Adipocyte (in vitro differentiated cells): Measurements from ENCODE around the gene CSN2.

Source experiments
- DNase-seq: peaks from one replicate; pipeline ENCODE4 v3.0.0-alpha.2; 2015; ENCODE audit warnings: low read depth
- H3K27me3 ChIP-seq: replicated peaks from 2 replicates; pipeline ENCODE4 v1.7.0; 2013; ENCODE audit warnings: mild to moderate bottlenecking, low read length, moderate library complexity; ENCODE audit not compliant: control insufficient read depth, insufficient read depth
- H3K36me3 ChIP-seq: 2 replicates; pipeline ENCODE4 v1.7.0; 2013; ENCODE audit warnings: low read length, mild to moderate bottlenecking, moderate library complexity; ENCODE audit not compliant: control insufficient read depth, insufficient read depth, severe bottlenecking
- H3K4me1 ChIP-seq: 2 replicates; pipeline ENCODE4 v1.7.0; 2013; ENCODE audit warnings: mild to moderate bottlenecking, low read length, moderate library complexity; ENCODE audit not compliant: control insufficient read depth, insufficient read depth
- H3K4me3 ChIP-seq: 2 replicates; pipeline ENCODE4 v1.7.0; 2013; ENCODE audit warnings: mild to moderate bottlenecking, low read length, moderate library complexity
- H3K9ac ChIP-seq: 2 replicates; pipeline ENCODE4 v1.7.0; 2013; ENCODE audit warnings: mild to moderate bottlenecking, low read length, moderate library complexity
- H3K9me3 ChIP-seq: 2 replicates; pipeline ENCODE4 v1.7.0; 2013; ENCODE audit warnings: mild to moderate bottlenecking, low read length, moderate library complexity; ENCODE audit not compliant: control insufficient read depth

The CSN2 gene

DNA sequence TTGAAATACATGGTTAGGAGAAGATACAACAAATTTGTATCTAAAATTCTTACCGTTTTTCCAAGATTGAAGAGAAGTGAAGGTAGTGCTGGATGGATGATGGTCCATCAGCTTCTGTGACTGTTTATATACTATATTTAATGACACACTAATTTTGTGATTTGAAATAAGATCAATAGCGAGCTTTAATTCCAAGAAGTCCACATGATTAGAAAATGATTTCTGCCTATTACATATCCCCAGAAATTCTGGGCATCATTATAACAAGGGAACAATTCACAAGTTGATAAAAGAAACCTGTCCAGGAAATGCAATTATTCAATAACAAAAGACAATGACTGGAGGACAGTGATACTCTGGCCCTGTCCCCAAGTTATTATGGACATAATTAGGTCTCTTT lies at the start of gene CSN2:
Gene CSN2 (minus strand): TSS at position 101 of the 400 bp plus-strand sequence. CDS start 4,733 bp downstream, outside the sequence.
- Histone ChIP-seq H3K36me3 (no peaks in the 10 kb centered on the region), H3K4me1 (no peaks in the 10 kb centered on the region), H3K4me3 (no peak within 1 kb of the TSS), H3K9ac (no peak within 1 kb of the TSS), H3K27me3 (no peaks in the 10 kb centered on the region), H3K9me3 (no peaks in the 10 kb centered on the region)
- DNase-seq: no peak

DNA sequence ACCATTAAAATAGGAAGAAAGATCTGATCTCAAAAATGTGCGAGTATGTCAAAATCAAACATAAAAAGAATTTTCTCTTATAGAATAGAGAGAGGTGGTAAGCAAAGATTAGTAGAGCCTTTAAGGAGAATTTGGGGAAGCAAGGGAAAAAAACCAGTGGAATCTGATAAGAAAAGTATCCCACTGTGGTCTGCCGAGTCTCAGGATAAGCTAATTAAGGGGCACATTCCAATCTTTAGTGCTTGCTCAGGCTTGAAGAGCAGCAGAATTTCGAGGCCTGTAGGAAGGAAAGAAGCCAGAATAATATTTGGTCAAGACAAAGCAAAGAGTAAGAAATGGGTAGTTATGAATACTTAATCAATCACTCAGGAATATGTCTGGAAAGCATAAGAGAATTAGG lies 43.2 kb upstream of the CSN2 start:
- Histone ChIP-seq H3K4me3 (no peak overlapping the region), H3K27me3 (no peaks in the 10 kb centered on the region), H3K4me1 (no peaks in the 10 kb centered on the region), H3K9me3 (peaks cover 8% of the 10 kb centered on the region), H3K36me3 (no peaks in the 10 kb centered on the region), H3K9ac (no peak overlapping the region)
- no peak for DNase-seq

DNA sequence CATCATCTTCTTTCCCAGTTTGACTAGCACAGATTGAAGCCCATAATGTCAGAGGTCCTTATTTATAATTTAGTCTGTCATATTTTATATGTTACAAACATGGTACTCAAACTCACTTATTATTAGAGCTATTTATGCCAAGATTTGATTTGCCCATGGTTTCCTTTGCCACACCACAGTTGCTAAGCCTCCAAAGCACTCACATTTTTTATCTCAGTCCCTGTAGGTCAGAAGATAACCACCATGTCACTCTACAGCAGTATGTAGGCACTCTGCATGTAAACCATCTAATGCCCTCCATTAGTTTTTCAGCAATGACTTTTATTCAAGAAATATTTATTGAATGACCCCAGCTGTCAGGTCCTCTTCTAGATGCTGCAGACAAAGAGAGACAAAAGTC lies 37.0 kb upstream of the CSN2 start:
- no peaks in the 10 kb centered on the region for H3K9me3 ChIP-seq
- no peak for DNase-seq
- no peaks in the 10 kb centered on the region for H3K4me1 ChIP-seq
- H3K36me3 ChIP-seq: no peaks in the 10 kb centered on the region
- no peak overlapping the region for H3K4me3 ChIP-seq
- H3K9ac ChIP-seq: no peak overlapping the region
- no peaks in the 10 kb centered on the region for H3K27me3 ChIP-seq

- no peaks in the 10 kb centered on the region for H3K36me3 ChIP-seq
- H3K27me3 ChIP-seq: no peaks in the 10 kb centered on the region
- no peaks in the 10 kb centered on the region for H3K4me1 ChIP-seq
- DNase-seq: no peak
- H3K4me3 ChIP-seq: no peak overlapping the region
- H3K9me3 ChIP-seq: no peaks in the 10 kb centered on the region
- H3K9ac ChIP-seq: no peak overlapping the region
These were observed 35.2 kb upstream of the CSN2 start for GRCh38 chr4:70000711-70001110.

GRCh38 chr4:69999420-69999819 lies 33.9 kb upstream of the CSN2 start:
- Histone ChIP-seq H3K4me3 (peak overlapping the region; percentile 40), H3K9ac (no peak overlapping the region), H3K36me3 (no peaks in the 10 kb centered on the region), H3K4me1 (no peaks in the 10 kb centered on the region), H3K27me3 (no peaks in the 10 kb centered on the region), H3K9me3 (no peaks in the 10 kb centered on the region)
- DNase-seq: peak; percentile 52

DNA sequence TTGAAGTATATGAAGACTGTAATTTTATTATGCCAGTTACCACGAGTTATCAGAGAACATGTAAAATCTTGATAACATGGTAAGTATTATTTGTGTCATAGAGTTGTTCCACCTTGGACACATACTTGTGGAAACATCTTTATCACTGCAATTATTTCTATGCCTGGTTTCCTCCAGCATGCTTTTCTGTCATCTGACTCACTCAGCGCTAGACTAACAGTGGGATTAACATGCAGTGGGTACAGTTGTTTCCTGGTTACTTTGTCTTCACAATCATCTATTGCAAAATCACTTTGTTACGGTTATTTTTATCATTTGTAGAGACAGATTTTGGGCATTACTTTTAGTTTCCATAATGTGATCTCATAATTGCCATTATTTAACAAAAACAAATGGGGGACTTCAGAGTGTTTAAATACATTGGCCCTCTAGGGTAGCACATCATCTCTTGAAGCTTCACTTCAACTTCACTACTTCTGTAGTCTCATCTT lies 30.0 kb upstream of the CSN2 start, which contains the start of gene STATH:
Gene STATH (plus strand): TSS at position 441 of the 491 bp plus-strand sequence. CDS start 2,472 bp downstream, outside the sequence.
- no peaks in the 10 kb centered on the region for H3K9me3 ChIP-seq
- H3K4me3 ChIP-seq: no peak within 1 kb of the TSS

DNA sequence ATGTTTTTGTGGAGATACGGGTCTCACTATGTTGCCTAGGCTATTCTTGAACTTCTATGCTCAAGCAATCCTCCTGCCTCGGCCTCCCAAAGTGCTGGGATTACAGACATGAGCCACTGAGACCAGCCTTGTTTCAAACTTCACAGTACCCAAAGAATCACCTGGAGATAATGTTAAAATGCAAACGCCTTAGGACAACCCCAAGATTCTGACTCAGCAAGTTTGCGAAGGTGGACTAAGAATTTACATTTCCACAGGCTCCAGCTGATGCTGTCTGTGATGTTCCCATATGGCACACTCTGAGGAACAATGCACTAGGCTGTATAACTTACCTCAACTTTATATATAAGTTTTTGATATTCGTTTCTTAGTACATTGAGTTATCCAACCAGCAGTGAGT lies 29.3 kb upstream of the CSN2 start:
- no peaks in the 10 kb centered on the region for H3K36me3 ChIP-seq
- H3K4me3 ChIP-seq: no peak overlapping the region
- no peak overlapping the region for H3K9ac ChIP-seq
- DNase-seq: no peak
- H3K9me3 ChIP-seq: no peaks in the 10 kb centered on the region
- H3K4me1 ChIP-seq: no peaks in the 10 kb centered on the region
- no peaks in the 10 kb centered on the region for H3K27me3 ChIP-seq

More for the DNA sequence above, 30.0 kb upstream of the CSN2 start, which contains the start of gene STATH:
- Histone ChIP-seq H3K36me3 (no peaks in the 10 kb centered on the region), H3K9ac (no peak within 1 kb of the TSS), H3K27me3 (no peaks in the 10 kb centered on the region), H3K4me1 (no peaks in the 10 kb centered on the region)
- peak; percentile 34 for DNase-seq

- H3K36me3 ChIP-seq: no peaks in the 10 kb centered on the region
- DNase-seq: no peak
- no peaks in the 10 kb centered on the region for H3K4me1 ChIP-seq
- H3K9ac ChIP-seq: no peak overlapping the region
- no peak overlapping the region for H3K4me3 ChIP-seq
- no peaks in the 10 kb centered on the region for H3K9me3 ChIP-seq
- no peaks in the 10 kb centered on the region for H3K27me3 ChIP-seq
These were observed 25.5 kb upstream of the CSN2 start for GRCh38 chr4:69991016-69991415.

DNA sequence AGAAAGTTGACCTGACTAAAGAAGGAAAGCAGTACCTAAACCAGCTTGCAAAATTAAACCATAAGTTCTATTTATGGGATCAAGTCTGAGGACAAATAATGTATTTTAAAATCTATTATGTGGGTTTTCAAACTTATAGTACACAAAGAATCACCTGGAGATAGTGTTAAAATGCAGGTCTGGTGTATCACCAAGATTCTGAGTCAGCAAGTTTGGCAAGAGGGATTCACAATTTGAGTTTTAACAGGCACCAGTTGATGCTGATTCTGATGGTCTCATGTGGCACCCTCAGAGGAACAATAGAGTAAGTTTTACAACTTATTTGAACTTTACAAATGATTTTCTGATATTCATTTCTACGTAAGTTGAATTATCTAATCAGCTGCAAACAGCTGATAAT lies 21.1 kb upstream of the CSN2 start:
- DNase-seq: no peak
- no peaks in the 10 kb centered on the region for H3K9me3 ChIP-seq
- H3K27me3 ChIP-seq: no peaks in the 10 kb centered on the region
- H3K36me3 ChIP-seq: no peaks in the 10 kb centered on the region
- no peak overlapping the region for H3K4me3 ChIP-seq
- no peak overlapping the region for H3K9ac ChIP-seq
- H3K4me1 ChIP-seq: no peaks in the 10 kb centered on the region

GRCh38 chr4:69984030-69984443 lies 18.5 kb upstream of the CSN2 start:
- no peak overlapping the region for H3K4me3 ChIP-seq
- H3K4me1 ChIP-seq: no peaks in the 10 kb centered on the region
- H3K27me3 ChIP-seq: no peaks in the 10 kb centered on the region
- no peak overlapping the region for H3K9ac ChIP-seq
- H3K36me3 ChIP-seq: no peaks in the 10 kb centered on the region
- no peaks in the 10 kb centered on the region for H3K9me3 ChIP-seq
- peak; percentile 33 for DNase-seq

DNA sequence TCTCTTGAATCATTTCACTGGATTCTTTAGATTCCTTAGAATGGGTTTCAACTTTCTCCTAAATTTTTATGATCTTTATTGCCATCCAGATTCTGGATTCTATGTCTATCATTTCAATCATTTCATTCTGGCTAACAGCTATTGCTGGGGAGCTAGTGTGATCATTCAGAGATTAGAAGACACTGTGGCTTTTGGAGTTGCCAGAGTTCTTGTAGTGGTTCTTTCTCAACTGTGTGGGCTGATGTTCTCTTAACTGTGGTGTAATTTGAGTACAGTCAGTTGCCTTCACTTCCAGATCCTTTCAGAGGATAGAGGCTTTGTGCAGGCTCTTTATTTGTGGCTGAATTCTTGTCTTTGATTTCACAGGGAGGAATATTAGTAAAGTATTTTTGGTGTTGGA lies 12.1 kb upstream of the CSN2 start:
- no peaks in the 10 kb centered on the region for H3K27me3 ChIP-seq
- H3K9ac ChIP-seq: no peak overlapping the region
- H3K4me1 ChIP-seq: peaks cover 15% of the 10 kb centered on the region
- DNase-seq: peak; percentile 78
- peak overlapping the region; percentile 25 for H3K4me3 ChIP-seq
- no peaks in the 10 kb centered on the region for H3K36me3 ChIP-seq
- no peaks in the 10 kb centered on the region for H3K9me3 ChIP-seq

- no peak overlapping the region for H3K9ac ChIP-seq
- H3K9me3 ChIP-seq: no peaks in the 10 kb centered on the region
- H3K36me3 ChIP-seq: no peaks in the 10 kb centered on the region
- no peak overlapping the region for H3K4me3 ChIP-seq
- peaks cover 15% of the 10 kb centered on the region for H3K4me1 ChIP-seq
- peak; percentile 71 for DNase-seq
- H3K27me3 ChIP-seq: no peaks in the 10 kb centered on the region
These were observed 9.1 kb upstream of the CSN2 start for GRCh38 chr4:69974631-69975030.
